Activated T-helper 2 cell treated with anti-CD3 and anti-CD28 coated beads, Interferon-gamma antibody, Interleukin-2, Interleukin-4, amounts not matched to agents 10 μg/mL and 5 μg/mL and 100 μg/mL, durations not matched to agents 14 hours and 24 hours and 36 hours (primary cell): ENCODE data around the gene CELF4. TPM values are rescaled to one million over a fixed set of nuclear protein-coding genes. Genes with fewer than 3 reads are reported as not detected.

Experiments used
- DNase-seq: peaks from one replicate; pipeline ENCODE4 v3.0.0; 2021; ENCODE audit warnings: low spot score
- H3K27ac Mint-ChIP-seq: one replicate; pipeline ENCODE4 v1.8.0; 2021; ENCODE audit warnings: mixed read lengths
- H3K27me3 Mint-ChIP-seq: one replicate; pipeline ENCODE4 v1.8.0; 2021; ENCODE audit warnings: low read depth, mixed read lengths
- H3K36me3 Mint-ChIP-seq: one replicate; pipeline ENCODE4 v1.8.0; 2021; ENCODE audit warnings: low read depth, mixed read lengths
- H3K4me1 Mint-ChIP-seq: one replicate; pipeline ENCODE4 v1.8.0; 2021; ENCODE audit warnings: low read depth, mixed read lengths
- H3K4me3 Mint-ChIP-seq: one replicate; pipeline ENCODE4 v1.8.0; 2021; ENCODE audit warnings: low read depth, mild to moderate bottlenecking, moderate library complexity, mixed read lengths
- H3K9me3 Mint-ChIP-seq: one replicate; pipeline ENCODE4 v1.8.0; 2021; ENCODE audit warnings: mixed read lengths
- intact Hi-C: fragments of 100-400 bp; cut with micrococcal nuclease; formaldehyde crosslinking; loops from one replicate; pipeline ENCODE4 v1.15.1; 2023
- total RNA-seq: library from RNA; stranded (reverse); gene quantifications from 2 replicates; pipeline ENCODE4 v1.2.3, GENCODE V29; 2022

Gene CELF4
- total RNA-seq, 1 donor from 2014 or later, result not detected

GRCh38 chr18:37443325-37444055 is 122.1 kb downstream of the CELF4 start:
- peaks cover 3% of the 10 kb centered on the region for H3K4me1 Mint-ChIP-seq
- no peaks in the 10 kb centered on the region for H3K9me3 Mint-ChIP-seq
- no peaks in the 10 kb centered on the region for H3K36me3 Mint-ChIP-seq
- DNase-seq, result no peak
- no peaks in the 10 kb centered on the region for H3K27me3 Mint-ChIP-seq
- H3K4me3 Mint-ChIP-seq, result no peak overlapping the region
- intact Hi-C loops, result loop anchor here (10.0 kb wide), 1 partner anchor 91 kb away; no protein-coding TSS in a partner anchor
- no peak overlapping the region for H3K27ac Mint-ChIP-seq

- Mint-ChIP-seq H3K27ac (no peak overlapping the region), H3K4me1 (peaks cover 3% of the 10 kb centered on the region), H3K27me3 (no peaks in the 10 kb centered on the region), H3K36me3 (no peaks in the 10 kb centered on the region), H3K4me3 (no peak overlapping the region), H3K9me3 (no peaks in the 10 kb centered on the region)
- DNase-seq, result no peak
- intact Hi-C loops, result loop anchor here (10.0 kb wide), 1 partner anchor 92 kb away; no protein-coding TSS in a partner anchor
Observed at GRCh38 chr18:37442477-37442876, 123.1 kb downstream of the CELF4 start.

- Mint-ChIP-seq H3K27me3 (no peaks in the 10 kb centered on the region), H3K4me1 (peaks cover 3% of the 10 kb centered on the region), H3K9me3 (no peaks in the 10 kb centered on the region), H3K4me3 (no peak overlapping the region), H3K36me3 (no peaks in the 10 kb centered on the region), H3K27ac (no peak overlapping the region)
- intact Hi-C loops, result loop anchor here (10.0 kb wide), 1 partner anchor 93 kb away; no protein-coding TSS in a partner anchor
- DNase-seq, result no peak
Observed at GRCh38 chr18:37441821-37442220, 123.8 kb downstream of the CELF4 start.

- intact Hi-C loops, result loop anchor here (10.0 kb wide), 1 partner anchor 95 kb away; no protein-coding TSS in a partner anchor
- Mint-ChIP-seq H3K4me3 (no peak overlapping the region), H3K27me3 (no peaks in the 10 kb centered on the region)
Observed at GRCh38 chr18:37440206-37440605, 125.4 kb downstream of the CELF4 start.

GRCh38 chr18:37438417-37439180 is 127.0 kb downstream of the CELF4 start:
- intact Hi-C loops, result no loop called here
- Mint-ChIP-seq H3K9me3 (no peaks in the 10 kb centered on the region), H3K36me3 (no peaks in the 10 kb centered on the region), H3K27ac (no peak overlapping the region), H3K27me3 (no peaks in the 10 kb centered on the region), H3K4me3 (no peak overlapping the region), H3K4me1 (no peaks in the 10 kb centered on the region)
- DNase-seq, result no peak

More at GRCh38 chr18:37440206-37440605, 125.4 kb downstream of the CELF4 start:
- H3K4me1 Mint-ChIP-seq, result peaks cover 3% of the 10 kb centered on the region
- H3K27ac Mint-ChIP-seq, result no peak overlapping the region
- no peaks in the 10 kb centered on the region for H3K9me3 Mint-ChIP-seq
- H3K36me3 Mint-ChIP-seq, result no peaks in the 10 kb centered on the region
- DNase-seq, result no peak

- intact Hi-C loops, result no loop called here
- H3K27me3 Mint-ChIP-seq, result no peaks in the 10 kb centered on the region
- H3K36me3 Mint-ChIP-seq, result no peaks in the 10 kb centered on the region
- no peaks in the 10 kb centered on the region for H3K9me3 Mint-ChIP-seq
- H3K4me3 Mint-ChIP-seq, result no peak overlapping the region
- no peak for DNase-seq
- H3K4me1 Mint-ChIP-seq, result no peaks in the 10 kb centered on the region
- no peak overlapping the region for H3K27ac Mint-ChIP-seq
Observed at GRCh38 chr18:37435996-37436395, 129.6 kb downstream of the CELF4 start.

GRCh38 chr18:37435150-37435867 is 130.3 kb downstream of the CELF4 start:
- intact Hi-C loops, result no loop called here
- DNase-seq, result no peak
- no peaks in the 10 kb centered on the region for H3K9me3 Mint-ChIP-seq
- H3K4me1 Mint-ChIP-seq, result no peaks in the 10 kb centered on the region
- H3K4me3 Mint-ChIP-seq, result no peak overlapping the region
- H3K27ac Mint-ChIP-seq, result no peak overlapping the region
- no peaks in the 10 kb centered on the region for H3K36me3 Mint-ChIP-seq
- no peaks in the 10 kb centered on the region for H3K27me3 Mint-ChIP-seq

- H3K27ac Mint-ChIP-seq, result no peak overlapping the region
- no peak overlapping the region for H3K4me3 Mint-ChIP-seq
- DNase-seq, result no peak
- no peaks in the 10 kb centered on the region for H3K9me3 Mint-ChIP-seq
- intact Hi-C loops, result no loop called here
- H3K36me3 Mint-ChIP-seq, result no peaks in the 10 kb centered on the region
- no peaks in the 10 kb centered on the region for H3K4me1 Mint-ChIP-seq
- H3K27me3 Mint-ChIP-seq, result no peaks in the 10 kb centered on the region
Observed at GRCh38 chr18:37434161-37434860, 131.3 kb downstream of the CELF4 start.

- H3K4me1 Mint-ChIP-seq, result no peaks in the 10 kb centered on the region
- DNase-seq, result no peak
- H3K9me3 Mint-ChIP-seq, result no peaks in the 10 kb centered on the region
- no peaks in the 10 kb centered on the region for H3K36me3 Mint-ChIP-seq
- no peak overlapping the region for H3K27ac Mint-ChIP-seq
- H3K27me3 Mint-ChIP-seq, result no peaks in the 10 kb centered on the region
- H3K4me3 Mint-ChIP-seq, result no peak overlapping the region
- intact Hi-C loops, result no loop called here
Observed at GRCh38 chr18:37432436-37433195, 133.0 kb downstream of the CELF4 start.

- DNase-seq, result no peak
- intact Hi-C loops, result no loop called here
- H3K27ac Mint-ChIP-seq, result no peak overlapping the region
- no peaks in the 10 kb centered on the region for H3K4me1 Mint-ChIP-seq
- H3K4me3 Mint-ChIP-seq, result no peak overlapping the region
- no peaks in the 10 kb centered on the region for H3K36me3 Mint-ChIP-seq
- H3K27me3 Mint-ChIP-seq, result no peaks in the 10 kb centered on the region
- H3K9me3 Mint-ChIP-seq, result no peaks in the 10 kb centered on the region
Observed at GRCh38 chr18:37430357-37431076, 135.1 kb downstream of the CELF4 start.

- Mint-ChIP-seq H3K27ac (no peak overlapping the region), H3K4me1 (no peaks in the 10 kb centered on the region), H3K36me3 (no peaks in the 10 kb centered on the region), H3K9me3 (no peaks in the 10 kb centered on the region), H3K4me3 (no peak overlapping the region), H3K27me3 (no peaks in the 10 kb centered on the region)
- intact Hi-C loops, result no loop called here
- DNase-seq, result no peak
Observed at GRCh38 chr18:37429791-37430190, 135.8 kb downstream of the CELF4 start.
